Fibroblast of lung (primary cell): ENCODE data around the gene RNPC3. TPM values are rescaled to one million over a fixed set of nuclear protein-coding genes. Genes with fewer than 3 reads are reported as not detected.
"Not testable (repeated sequence)": the region's sequence is repeated elsewhere in the genome, so short reads cannot be mapped to it uniquely, and the experiment has no call there.

Experiments
- DNase-seq, 2 donors: peaks; one replicate each; pipeline versions ENCODE4 v3.0.0 to v3.0.0-alpha.2; 2010; ENCODE audit warnings: low read depth in 2 of 2
- H2AFZ ChIP-seq: 2 replicates; pipeline ENCODE4 v1.5.1; 2012; ENCODE audit warnings: low read length, control low read depth, inconsistent platforms
- H3K27ac ChIP-seq: 2 replicates; pipeline ENCODE4 v1.5.1; 2011; ENCODE audit warnings: low read length, control low read depth; ENCODE audit not compliant: insufficient read depth
- H3K27me3 ChIP-seq: 2 replicates; pipeline ENCODE4 v1.5.1; 2011; ENCODE audit warnings: mild to moderate bottlenecking, low read length; ENCODE audit not compliant: control insufficient read depth, insufficient read depth
- H3K36me3 ChIP-seq: 2 replicates; pipeline ENCODE4 v1.5.1; 2011; ENCODE audit warnings: low read length; ENCODE audit not compliant: control insufficient read depth, insufficient read depth
- H3K4me1 ChIP-seq: 2 replicates; pipeline ENCODE4 v1.5.1; 2011; ENCODE audit warnings: low read length; ENCODE audit not compliant: control insufficient read depth, insufficient read depth; ENCODE audit errors: extremely low read depth
- H3K4me2 ChIP-seq: 2 replicates; pipeline ENCODE4 v1.5.1; 2011; ENCODE audit warnings: low read length, control low read depth; ENCODE audit not compliant: insufficient read depth; ENCODE audit errors: extremely low read depth
- H3K4me3 ChIP-seq, 4 experiments: fragments of 200-600 bp in 1 of 4; sonication (generic) in 1 of 4; replicated peaks in 1 of 4; 2 replicates each; pipeline ENCODE4 v1.5.1; 2011 to 2016; ENCODE audit warnings: low read length in 4 of 4, low read depth in 3 of 4, mild to moderate bottlenecking in 3 of 4, control low read depth in 2 of 4, inconsistent platforms in 1 of 4, mixed read lengths in 1 of 4; ENCODE audit not compliant: insufficient read depth in 1 of 4; ENCODE audit errors: control extremely low read depth in 1 of 4
- H3K79me2 ChIP-seq: 2 replicates; pipeline ENCODE4 v1.5.1; 2012; ENCODE audit warnings: mild to moderate bottlenecking, low read length, inconsistent platforms; ENCODE audit not compliant: control insufficient read depth, insufficient read depth
- H3K9ac ChIP-seq: 2 replicates; pipeline ENCODE4 v1.5.1; 2011; ENCODE audit warnings: mild to moderate bottlenecking, low read length, control low read depth; ENCODE audit not compliant: insufficient read depth
- H3K9me3 ChIP-seq: 2 replicates; pipeline ENCODE4 v1.5.1; 2012; ENCODE audit warnings: low read depth, low read length; ENCODE audit not compliant: control insufficient read depth, insufficient read depth
- H4K20me1 ChIP-seq: 2 replicates; pipeline ENCODE4 v1.5.1; 2011; ENCODE audit warnings: low read length; ENCODE audit not compliant: control insufficient read depth, insufficient read depth; ENCODE audit errors: extremely low read depth
- EZH2 ChIP-seq: IDR thresholded peaks from 2 replicates; pipeline ENCODE4 v1.5.1; 2012; ENCODE audit warnings: low read length, control low read depth, mild to moderate bottlenecking; ENCODE audit errors: missing control alignments
- polyA plus RNA-seq, 2 donors: library from polyadenylated mRNA; depleted of rRNA in 1 of 2; stranded (reverse) in 1 of 2; unstranded in 1 of 2; fragments of >200 nt; gene quantifications; 2 replicates each; pipeline ENCODE4 v1.2.1, GENCODE V29; 2011 to 2012; ENCODE audit warnings: missing spikeins in 1 of 2
- total RNA-seq: library from RNA; depleted of rRNA; stranded (reverse); fragments of >200 nt; gene quantifications from 2 replicates; pipeline ENCODE4 v1.2.1, GENCODE V29; 2014
- TF ChIP-seq, protein P1 (sequence below), 2 donors: IDR thresholded peaks in 1 of 2; conservative IDR thresholded peaks in 1 of 2; 1 replicate in 1 of 2; 2 replicates in 1 of 2; pipeline ENCODE4 v1.5.1; 2011 to 2012; ENCODE audit warnings: low read length in 2 of 2, control low read depth in 1 of 2, inconsistent platforms in 1 of 2, low read depth in 1 of 2, mild to moderate bottlenecking in 1 of 2

RNPC3 gene
- total and polyA plus RNA-seq, 2 donors (not counting 1 experiment from before 2014, with no cell fraction given) = 5.6 to 10.9 TPM

DNA sequence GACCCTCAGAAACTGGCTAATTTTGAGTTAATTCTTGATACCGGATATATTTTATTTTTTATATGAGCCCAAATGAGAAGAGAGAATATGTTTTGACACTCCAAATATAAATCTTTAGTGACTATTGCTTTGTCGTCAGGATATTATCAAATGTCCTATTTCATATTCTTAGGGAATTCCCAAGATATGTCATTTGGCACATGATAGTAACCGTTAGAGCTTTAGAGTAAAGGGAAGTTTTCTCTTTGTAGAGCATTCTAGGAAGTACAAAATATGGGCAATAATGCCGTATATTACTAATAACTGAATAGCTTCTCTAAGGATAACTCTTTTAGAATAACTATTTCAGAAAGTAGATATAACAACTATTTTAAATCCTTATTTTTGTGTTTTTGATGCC is 37.6 kb downstream of the RNPC3 start:
- H3K27ac ChIP-seq = no peak overlapping the region
- H3K79me2 ChIP-seq = no peaks in the 10 kb centered on the region
- H3K9ac ChIP-seq = no peak overlapping the region
- H3K4me3 ChIP-seq = no peak overlapping the region
- no peak for DNase-seq
- no peaks in the 10 kb centered on the region for H4K20me1 ChIP-seq
- no peaks in the 10 kb centered on the region for H3K36me3 ChIP-seq
- no peaks in the 10 kb centered on the region for H3K4me1 ChIP-seq
- H3K27me3 ChIP-seq = no peaks in the 10 kb centered on the region
- TF ChIP-seq, protein P1, sequence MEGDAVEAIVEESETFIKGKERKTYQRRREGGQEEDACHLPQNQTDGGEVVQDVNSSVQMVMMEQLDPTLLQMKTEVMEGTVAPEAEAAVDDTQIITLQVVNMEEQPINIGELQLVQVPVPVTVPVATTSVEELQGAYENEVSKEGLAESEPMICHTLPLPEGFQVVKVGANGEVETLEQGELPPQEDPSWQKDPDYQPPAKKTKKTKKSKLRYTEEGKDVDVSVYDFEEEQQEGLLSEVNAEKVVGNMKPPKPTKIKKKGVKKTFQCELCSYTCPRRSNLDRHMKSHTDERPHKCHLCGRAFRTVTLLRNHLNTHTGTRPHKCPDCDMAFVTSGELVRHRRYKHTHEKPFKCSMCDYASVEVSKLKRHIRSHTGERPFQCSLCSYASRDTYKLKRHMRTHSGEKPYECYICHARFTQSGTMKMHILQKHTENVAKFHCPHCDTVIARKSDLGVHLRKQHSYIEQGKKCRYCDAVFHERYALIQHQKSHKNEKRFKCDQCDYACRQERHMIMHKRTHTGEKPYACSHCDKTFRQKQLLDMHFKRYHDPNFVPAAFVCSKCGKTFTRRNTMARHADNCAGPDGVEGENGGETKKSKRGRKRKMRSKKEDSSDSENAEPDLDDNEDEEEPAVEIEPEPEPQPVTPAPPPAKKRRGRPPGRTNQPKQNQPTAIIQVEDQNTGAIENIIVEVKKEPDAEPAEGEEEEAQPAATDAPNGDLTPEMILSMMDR (conservative IDR thresholded peaks at IDR 0.05 in 1 of 2, IDR thresholded peaks at IDR 0.05 in 1 of 2; ENCODE audit: low read depth in 1 of 2, low read length in 2 of 2) = no peak
- TF ChIP-seq EZH2 = no peak
- H3K4me2 ChIP-seq = no peak overlapping the region
- H3K9me3 ChIP-seq = no peaks in the 10 kb centered on the region
- H2AFZ ChIP-seq = no peak overlapping the region

DNA sequence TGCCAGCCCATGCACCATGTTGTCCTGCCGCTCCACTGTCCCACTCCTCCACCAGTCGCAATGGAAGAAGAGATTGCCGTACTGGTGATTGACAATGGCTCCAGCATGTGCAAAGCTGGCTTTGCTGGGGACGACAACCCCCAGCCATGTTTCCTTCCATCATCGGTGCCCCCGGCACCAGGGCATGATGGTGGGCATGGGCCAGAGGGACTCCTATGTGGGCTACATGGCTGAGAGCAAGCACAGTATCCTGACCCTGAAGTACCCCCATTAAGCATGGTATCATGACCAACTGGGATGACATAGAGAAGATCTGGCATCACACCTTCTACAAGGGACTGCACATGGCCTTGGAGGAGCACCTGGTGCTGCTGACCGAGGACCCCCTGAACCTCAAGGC is 44.0 kb downstream of the RNPC3 start:
- H3K27me3 ChIP-seq = no peaks in the 10 kb centered on the region

DNA sequence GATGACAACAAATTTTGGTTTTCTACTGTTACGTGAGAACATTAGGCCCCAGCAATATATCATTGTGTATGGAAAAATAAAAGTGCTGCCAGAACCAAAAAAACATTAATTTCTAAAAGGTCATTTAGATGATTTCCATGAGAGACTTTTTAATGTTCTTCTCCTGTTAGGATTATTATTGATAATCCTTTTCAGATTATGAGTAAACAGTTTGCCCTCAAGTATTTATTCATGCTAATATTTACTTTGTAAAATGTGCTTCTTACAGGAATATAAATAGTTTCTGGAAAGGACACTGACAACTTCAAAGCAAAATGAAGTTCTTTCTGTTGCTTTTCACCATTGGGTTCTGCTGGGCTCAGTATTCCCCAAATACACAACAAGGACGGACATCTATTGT is 45.8 kb downstream of the RNPC3 start, which contains the start of gene AMY2B:
AMY2B (plus strand) TSS at position 301 of the 400 bp plus-strand sequence; CDS start at position 315, 14 bp downstream.
- not testable (repeated sequence) for H4K20me1 ChIP-seq, H3K9me3 ChIP-seq, H3K9ac ChIP-seq, H3K27ac ChIP-seq, H2AFZ ChIP-seq, DNase-seq, H3K4me3 ChIP-seq, H3K27me3 ChIP-seq, H3K79me2 ChIP-seq, H3K36me3 ChIP-seq, H3K4me2 ChIP-seq, H3K4me1 ChIP-seq

More for the DNA sequence above, 44.0 kb downstream of the RNPC3 start:
- no peak overlapping the region for H3K4me3 ChIP-seq
- no peak overlapping the region for H3K4me2 ChIP-seq
- no peak for DNase-seq
- H3K36me3 ChIP-seq = no peaks in the 10 kb centered on the region
- H3K27ac ChIP-seq = no peak overlapping the region
- no peaks in the 10 kb centered on the region for H3K9me3 ChIP-seq
- no peak overlapping the region for H3K9ac ChIP-seq
- no peak overlapping the region for H2AFZ ChIP-seq
- H4K20me1 ChIP-seq = no peaks in the 10 kb centered on the region
- no peaks in the 10 kb centered on the region for H3K79me2 ChIP-seq
- no peaks in the 10 kb centered on the region for H3K4me1 ChIP-seq
- no peak for TF ChIP-seq EZH2
- TF ChIP-seq, protein P1 (conservative IDR thresholded peaks at IDR 0.05 in 1 of 2, IDR thresholded peaks at IDR 0.05 in 1 of 2; ENCODE audit: low read depth in 1 of 2, low read length in 2 of 2) = no peak
